Ecto neural progenitor cell (in vitro differentiated cells): ENCODE measurements around the gene RASA2.

Source experiments
- DNase-seq: peaks from one replicate; pipeline ENCODE4 v3.0.0-alpha.2; 2018; ENCODE audit warnings: low spot score

RASA2 gene

DNA sequence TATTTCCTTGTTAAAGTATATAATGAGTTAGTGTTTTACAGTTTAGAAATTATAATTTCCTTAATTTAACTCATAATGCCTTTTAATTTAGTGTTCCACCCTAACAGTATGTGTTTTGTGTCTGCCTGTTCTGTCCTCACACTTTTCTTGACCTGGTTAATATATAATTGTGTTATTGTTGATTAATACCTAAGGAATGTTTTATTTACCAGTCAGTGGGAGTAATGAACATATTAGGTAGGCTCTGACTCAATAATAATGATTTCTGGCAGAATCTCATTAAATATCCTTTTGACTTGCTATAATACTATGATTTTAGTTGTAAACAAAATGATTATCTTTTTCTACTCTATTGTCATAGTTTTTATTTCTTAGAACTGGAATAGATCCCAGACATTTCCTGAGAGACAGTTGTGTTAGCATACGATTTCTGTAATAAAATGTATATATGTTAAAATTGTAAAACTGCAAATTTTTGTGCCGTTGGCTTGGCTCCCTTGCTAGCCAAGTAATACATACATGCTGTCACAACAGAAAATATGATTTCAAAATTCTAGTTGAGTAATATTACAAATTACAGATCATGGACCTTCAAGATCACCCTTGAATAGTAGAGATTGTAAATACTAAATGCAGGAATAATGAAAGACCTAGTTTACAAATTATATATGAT is 51.9 kb downstream of the RASA2 start:
- DNase-seq: no peak

- no peak for DNase-seq
Observed at GRCh38 chr3:141539431-141540187, 52.8 kb downstream of the RASA2 start.

DNA sequence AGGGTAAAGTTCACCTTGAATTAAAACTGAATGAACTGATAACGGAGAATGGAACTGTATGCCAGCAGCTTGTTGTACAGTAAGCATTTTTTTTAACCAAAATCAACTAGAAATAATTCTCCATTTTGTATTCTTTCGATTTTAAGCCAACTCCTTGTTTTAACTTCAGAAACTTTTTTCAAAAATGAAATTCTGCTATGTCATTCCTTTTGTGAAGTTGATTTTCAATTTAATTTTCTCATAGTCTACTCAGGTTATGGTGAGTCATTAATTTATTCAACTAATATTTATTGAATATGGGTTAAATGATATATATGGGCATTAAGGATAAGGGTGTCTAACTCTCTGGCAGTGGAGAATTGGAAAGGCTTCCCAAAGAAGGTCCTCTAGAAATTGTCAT is 53.7 kb downstream of the RASA2 start:
- DNase-seq: no peak

DNA sequence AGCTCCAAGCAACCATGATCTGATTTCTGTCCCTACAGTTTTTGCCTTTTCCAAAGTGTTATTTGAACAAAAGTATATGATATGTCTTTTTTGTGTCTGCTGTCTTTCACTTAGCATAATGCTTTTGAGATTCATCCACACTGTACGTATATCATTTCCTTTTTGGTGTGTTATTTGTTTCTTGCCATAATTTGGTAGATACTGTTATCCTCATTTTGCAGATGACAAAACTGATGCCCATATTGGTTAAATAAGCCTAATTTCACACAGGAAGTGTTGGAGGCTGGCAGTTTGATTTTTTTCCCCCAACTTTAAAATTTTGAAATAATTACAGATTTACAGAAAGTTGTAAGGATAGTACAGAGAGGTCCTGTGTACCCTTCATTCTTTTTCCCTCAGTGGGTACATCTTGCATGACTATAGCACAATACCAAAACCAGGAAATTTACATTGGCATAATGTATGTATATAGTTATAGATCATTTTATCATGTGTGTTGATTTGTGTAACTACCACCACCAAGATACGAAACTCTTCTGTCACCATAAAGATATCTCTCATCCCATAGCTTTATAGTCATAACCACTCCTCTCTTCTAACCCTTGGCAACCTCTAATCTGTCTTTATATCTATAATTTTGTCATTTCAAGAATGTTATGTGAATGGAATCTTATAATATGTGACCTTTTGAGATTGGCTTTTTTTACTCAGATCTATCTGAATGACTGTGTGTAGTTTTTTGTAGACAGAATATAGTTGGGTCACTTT is 55.6 kb downstream of the RASA2 start:
- DNase-seq: no peak

DNA sequence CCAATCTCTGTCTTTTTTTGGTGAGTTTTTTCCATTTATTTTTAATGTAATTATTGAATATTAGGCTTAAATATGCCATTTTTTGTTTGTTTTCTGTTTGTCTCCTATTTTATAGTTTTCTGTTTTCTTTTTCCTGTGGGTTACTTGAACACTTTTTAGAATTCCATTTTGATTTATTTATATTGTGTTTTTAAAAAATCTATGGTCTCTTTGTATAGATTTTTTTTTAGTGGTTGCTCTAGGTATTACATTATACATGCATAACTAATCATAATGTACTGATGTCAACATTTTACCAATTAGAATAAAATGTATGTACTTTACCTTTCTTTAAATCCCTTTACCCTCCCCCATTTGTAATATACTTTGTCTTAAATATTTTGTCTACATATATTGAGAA is 56.2 kb downstream of the RASA2 start:
- DNase-seq: no peak

GRCh38 chr3:141544697-141545096 is 57.9 kb downstream of the RASA2 start:
- DNase-seq: no peak

GRCh38 chr3:141546081-141546480 is 59.3 kb downstream of the RASA2 start:
- no peak for DNase-seq

- no peak for DNase-seq
Observed at GRCh38 chr3:141546586-141546985, 59.8 kb downstream of the RASA2 start.

DNA sequence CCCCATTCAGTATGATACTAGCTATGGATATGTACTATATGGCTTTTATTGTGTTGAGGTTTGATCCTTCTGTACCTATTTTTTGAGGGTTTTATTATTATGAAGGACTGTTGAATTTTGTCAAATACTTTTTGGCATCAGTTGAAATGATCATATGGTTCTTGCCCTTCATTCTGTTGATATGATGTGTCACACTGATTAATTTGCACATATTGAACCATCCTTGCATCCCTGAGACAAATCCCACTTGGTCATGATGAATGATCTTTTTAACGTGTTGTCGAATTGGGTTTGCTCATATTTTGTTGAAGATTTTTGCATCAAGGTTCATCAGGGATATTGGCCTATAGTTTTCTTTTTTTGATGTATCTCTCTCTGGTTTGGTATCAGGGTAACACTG is 61.0 kb downstream of the RASA2 start:
- DNase-seq: no peak

DNA sequence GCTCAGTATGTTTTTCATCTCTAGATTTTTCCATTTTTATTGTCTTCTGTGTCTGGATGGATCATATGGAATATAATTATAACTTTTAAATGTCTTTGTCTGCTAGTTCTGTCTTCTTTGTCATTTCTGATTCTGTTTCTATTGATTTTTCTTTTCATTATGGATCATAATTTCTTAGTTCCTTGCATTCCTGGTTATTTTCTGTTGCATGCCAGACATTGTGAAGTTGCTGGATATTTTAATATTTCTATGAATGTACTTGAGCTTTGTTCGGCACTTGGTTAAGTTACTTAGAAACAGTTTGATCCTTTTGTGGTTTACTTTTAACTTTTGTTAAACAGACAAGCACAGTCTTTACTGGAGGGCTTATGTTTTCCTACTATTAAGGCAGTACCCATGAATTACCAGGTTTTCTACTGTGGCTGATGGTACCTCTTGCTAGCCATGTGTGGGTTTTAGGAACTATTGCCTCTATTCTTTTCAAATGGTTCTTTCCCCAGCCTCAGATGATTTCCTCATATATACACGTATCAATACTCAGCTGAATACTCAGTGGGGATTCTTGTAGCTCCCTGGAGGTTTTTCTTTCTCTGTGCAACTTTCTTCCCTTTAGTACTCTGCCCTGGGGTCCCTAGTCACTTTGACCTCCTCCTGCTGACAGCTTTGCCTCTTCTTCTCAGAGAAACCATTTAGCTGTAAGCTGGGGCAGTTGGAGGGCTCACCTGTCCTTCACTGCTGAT is 64.3 kb downstream of the RASA2 start:
- no peak for DNase-seq

DNA sequence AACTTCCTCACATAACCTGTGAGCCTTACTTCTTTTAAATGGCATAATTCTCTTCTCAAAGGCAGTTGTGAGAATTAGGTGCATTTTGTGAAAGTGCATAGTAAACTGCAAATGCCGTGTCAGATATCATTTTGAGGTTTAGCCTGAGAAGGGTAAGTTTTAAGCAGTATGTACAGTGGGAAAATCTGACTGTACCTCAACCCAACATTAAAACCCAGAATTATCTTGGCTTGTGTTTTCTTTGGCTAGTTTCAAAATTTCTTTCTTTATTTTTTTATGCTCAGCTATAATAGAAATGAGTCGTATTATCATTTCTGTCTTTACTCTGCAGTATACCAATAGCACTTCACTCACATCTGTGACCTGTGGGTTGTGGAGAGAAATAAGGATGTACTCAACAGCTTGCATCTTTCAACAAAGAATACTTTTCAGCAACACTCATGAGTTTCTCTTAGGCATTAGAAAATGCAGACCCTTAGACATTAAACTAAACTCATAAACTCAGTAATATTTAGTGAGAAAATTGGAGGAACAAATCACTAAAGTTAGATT is 65.7 kb downstream of the RASA2 start:
- no peak for DNase-seq

DNA sequence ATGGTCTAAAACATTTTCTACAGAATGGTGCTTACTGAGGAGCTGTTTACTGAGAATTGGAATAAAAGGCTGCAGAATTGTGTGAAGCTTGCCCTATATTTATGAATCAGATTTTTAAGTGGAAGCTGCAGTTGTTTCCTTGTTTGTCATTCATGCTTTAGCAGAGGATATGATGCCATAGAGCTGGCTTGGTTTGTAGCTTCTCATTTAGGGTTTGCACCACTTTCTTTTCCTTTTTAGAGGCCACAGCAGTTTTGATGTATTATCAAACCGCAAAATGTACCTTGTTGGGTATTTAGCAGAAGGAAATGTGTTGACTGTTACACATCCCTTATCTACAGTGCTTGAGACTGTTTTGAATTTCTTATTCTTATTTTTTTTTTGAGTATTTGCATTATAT is 66.2 kb downstream of the RASA2 start:
- no peak for DNase-seq

- no peak for DNase-seq
Observed at GRCh38 chr3:141556034-141556433, 69.2 kb downstream of the RASA2 start.

DNA sequence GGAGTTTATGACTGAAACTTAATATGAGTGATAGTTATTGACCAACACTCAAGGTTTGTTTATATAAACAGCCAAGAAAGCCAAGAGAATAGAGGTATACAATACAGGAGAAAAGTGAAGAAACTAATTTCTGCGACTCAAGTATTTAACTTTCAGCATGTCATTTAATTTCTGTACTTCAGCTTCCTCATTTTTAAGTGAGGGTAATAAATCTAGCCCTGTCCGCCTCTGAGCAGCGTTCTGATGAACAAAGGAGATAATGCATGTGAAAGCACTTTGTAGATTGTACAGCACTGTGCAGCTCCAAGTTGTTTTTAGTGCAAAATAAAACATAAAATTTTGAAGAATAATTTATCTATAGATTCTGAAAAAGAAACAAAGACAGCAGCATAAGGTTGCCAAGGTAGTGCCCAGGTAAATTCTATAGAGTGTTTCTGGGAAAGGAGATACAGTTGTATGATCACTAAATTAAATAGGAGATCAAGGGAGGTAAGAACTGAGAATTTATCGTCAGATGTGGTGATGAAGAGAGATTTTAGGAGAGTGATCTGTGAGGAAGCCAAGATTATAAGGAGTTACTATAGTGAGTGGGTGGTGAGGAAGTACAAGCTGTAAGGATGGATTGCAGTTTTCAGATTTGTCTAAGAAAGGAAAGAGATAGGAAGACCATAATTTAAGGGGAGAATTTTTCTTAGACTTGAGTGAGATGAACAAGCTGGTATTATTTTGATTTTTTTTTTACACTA is 71.3 kb downstream of the RASA2 start:
- DNase-seq: no peak

DNA sequence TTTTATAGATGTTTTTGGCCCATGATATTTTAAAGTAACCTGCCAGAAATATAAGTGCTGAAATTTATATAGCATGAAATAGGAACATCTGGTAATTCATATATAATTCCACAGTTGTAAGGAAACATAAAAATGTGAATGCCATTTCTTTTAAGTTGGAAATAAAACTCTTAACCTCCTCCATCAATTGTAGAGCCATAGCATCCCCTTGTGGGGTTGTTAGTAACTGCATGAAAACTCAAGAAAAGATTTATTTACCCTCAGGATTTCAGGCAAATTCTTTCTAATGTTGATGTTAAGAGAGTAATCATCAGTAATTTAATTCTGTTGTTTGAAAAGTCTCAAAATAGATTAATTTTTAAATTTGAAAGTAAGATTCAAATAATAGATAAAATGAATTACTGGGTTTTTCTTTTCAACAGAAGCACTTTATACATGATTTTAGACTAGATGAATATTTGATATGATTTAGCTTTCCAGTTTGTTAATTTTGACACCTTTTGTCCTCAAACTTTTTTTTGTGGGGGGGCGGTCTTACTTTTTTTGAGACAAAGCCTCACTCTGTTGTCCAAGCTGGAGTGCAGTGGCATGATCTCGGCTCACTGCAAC is 74.7 kb downstream of the RASA2 start:
- DNase-seq: no peak

DNA sequence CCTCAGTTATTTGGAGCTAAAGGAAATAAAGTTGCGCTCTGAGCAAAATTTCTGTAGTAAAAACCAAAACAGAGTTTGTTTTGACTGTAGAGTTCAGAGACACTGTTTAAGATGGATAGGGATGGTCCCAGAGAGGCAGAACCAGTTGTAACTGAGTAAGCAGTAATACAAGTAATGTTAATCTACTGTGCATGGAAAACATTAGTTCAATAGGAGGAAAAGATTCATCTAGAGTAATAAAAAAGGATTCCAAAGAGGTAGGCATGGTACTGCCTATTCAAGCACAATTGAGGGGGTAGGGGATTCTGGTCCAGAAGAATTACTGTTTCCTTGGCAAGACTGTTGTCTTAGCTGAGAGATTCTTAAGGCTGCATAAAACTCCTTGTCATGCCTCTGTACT is 77.4 kb downstream of the RASA2 start:
- no peak for DNase-seq

- DNase-seq: no peak
Observed at GRCh38 chr3:141570068-141570467, 83.2 kb downstream of the RASA2 start.

DNA sequence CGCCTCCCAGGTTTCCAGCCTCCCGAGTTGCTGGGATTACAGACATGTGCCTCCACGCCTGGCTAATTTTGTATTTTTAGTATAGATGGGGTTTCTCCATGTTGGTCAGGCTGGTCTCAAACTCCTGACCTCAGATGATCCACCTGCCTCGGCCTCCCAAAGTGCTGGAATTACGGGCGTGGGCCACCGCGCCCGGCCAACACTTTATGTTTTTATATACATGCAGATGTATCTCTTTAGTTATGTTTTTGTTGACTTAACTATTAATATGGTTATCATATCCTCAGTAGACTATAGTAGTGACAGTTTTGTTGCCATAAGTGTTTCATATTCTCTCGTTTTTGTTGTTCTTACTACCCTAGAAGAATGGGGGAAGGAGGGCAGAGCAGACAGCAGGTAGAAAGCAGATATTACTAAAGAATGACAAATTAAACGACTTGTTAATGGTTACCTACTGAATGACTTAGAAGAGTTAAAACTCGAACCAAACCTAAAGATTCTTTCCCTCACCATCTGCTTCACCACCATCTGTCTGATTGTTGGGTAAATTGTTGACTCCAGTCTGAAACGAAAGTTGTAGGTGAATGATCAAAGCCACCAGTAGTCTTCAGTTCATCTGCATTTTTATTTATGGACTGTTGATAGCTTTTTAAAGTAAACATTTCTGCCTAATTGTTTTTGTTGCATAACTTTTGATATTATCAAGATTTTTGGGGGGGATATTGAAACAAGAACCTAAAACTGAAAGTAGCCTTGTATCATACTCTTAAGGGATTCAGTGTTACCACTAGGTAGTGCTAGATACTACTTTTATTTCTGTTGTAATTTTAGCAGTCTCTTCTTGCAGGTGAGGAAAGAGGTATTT is 89.3 kb downstream of the RASA2 start:
- no peak for DNase-seq

- no peak for DNase-seq
Observed at GRCh38 chr3:141576744-141577052, 89.9 kb downstream of the RASA2 start.
